GM18526 (cell line): Measurements from ENCODE around the gene CABCOCO1.

Experiments used
- POLR2A ChIP-seq: IDR thresholded peaks from 3 replicates; pipeline ENCODE4 v1.6.1; 2011; ENCODE audit not compliant: insufficient read length; ENCODE audit errors: extremely low read depth

The CABCOCO1 gene

DNA sequence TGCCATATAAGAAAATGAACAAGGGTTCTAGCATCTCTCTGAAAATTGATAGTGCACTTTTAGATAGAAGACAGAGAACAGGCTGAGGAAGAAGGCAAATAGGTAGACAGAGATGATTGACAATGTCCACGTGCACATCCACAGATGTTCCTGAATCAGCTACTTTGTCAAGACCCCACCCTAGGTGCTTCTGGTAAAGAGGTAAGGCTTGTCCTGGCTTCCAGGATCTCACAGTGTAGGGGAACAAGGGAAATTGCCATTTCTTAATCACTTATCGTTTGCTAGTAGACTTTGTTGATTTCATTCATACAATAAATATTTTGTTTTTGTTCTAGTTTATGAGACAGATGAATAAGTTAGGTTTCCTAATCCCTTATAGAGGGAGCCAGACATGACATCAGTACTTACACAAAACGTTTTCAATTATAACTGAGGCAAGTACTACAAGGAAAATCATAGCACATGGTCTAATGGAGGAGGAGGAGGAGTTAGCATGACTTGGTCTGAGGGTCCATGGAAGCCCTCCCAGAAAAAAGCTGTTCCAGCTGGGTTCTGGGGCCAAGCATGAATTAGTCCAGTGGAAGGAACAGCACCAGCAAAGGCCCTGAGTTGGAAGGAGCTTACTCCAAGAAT lies 122.9 kb downstream of the CABCOCO1 start:
- no peak for TF ChIP-seq POLR2A

DNA sequence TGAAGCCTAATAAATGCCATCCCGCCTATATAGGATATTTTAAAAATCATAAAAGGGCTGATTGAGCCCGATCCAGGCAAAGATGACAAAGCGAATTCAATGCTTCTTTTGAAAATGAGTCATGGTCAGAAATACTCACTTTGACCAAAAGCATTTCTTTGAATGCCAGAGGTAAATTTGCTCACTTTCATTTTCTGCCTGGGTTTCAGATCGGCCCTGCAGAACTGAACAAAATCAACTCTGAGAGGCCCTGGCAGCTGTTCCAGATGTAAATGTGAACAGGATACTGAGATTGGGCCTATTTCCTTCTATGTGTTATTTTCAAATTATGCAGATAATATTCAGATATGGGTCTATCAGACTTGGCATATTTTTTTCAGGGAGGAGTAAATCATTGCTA lies 124.0 kb downstream of the CABCOCO1 start:
- no peak for TF ChIP-seq POLR2A

GRCh38 chr10:61787170-61787569 lies 124.4 kb downstream of the CABCOCO1 start:
- TF ChIP-seq POLR2A = no peak

GRCh38 chr10:61789031-61789430 lies 126.3 kb downstream of the CABCOCO1 start:
- no peak for TF ChIP-seq POLR2A

- TF ChIP-seq POLR2A = no peak
Observed at GRCh38 chr10:61791216-61791615, 128.5 kb downstream of the CABCOCO1 start.

GRCh38 chr10:61792097-61792716 lies 129.5 kb downstream of the CABCOCO1 start:
- TF ChIP-seq POLR2A = no peak

DNA sequence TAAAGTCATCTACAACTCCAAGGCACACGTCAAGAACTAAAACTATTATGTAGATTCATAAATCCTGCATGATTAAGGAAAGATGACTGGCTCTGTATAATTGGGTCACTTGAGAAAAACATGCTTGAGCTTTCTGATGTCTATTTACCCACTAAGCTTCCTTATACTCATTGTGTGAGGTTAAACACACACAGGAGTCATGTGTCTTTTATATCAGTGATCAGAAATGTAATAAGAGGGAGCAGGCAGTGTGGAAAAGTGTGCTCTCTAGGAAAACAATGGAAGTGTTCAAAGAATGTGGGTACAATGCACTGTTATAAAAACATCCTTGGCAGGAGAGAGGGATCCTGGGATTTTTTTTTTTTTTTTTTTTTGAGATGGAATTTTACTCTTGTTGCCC lies 130.2 kb downstream of the CABCOCO1 start:
- TF ChIP-seq POLR2A = no peak

GRCh38 chr10:61793760-61794703 lies 131.3 kb downstream of the CABCOCO1 start:
- no peak for TF ChIP-seq POLR2A

DNA sequence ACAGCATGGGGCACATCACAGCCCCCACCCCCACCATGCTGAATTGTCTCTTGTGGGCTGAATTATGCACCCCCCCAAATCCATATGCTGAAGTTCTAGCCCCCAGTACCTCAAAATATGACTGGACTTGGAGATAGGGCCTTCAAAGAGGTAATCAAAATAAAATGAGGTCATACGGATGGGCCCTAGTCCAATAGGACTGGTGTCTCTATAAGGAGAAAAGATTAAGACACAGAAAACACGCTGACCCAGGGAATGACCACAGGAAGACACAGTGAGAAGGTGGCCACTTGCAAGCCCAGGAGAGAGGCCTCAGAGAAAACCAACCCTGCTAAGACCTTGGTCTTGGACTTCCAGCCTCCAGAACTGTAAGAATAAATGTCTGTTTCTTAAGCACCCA lies 132.4 kb downstream of the CABCOCO1 start:
- TF ChIP-seq POLR2A = no peak

DNA sequence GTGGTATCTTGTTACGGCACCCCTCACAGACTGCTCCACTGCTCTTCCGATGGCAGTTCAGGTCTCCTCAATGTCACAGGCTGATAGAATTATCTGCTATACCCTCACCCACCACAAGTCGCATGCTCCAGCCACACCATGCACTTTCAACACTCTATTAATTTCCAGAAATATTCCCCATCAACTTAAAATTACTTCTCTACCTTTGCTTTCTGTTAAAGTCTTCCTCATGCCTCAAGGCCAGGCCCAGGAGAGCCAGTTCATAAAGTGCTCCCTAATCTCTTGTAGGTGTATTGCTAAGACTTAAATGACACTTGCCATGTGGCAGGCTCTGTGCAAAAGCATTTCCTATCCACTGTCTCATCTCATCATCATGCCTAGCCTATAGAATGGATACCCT lies 132.8 kb downstream of the CABCOCO1 start:
- TF ChIP-seq POLR2A = no peak

DNA sequence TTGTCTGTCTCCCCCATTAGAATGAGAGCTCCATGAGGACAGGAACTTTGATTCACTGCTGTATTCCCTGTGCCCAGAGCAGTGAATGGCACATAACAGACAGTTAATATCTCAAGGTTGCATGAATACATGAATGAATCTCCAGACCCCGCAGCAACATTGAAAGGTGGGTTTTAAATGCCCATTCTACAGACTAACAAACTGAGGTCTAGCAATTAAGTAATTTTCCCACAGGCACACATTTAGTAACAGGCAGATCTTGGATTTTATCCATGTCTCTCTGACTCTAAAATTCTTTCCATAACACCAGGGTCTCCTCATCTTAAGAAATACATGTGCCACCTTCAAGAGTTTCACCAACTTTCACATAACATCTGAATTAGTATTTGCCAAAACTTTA lies 134.1 kb downstream of the CABCOCO1 start:
- no peak for TF ChIP-seq POLR2A

GRCh38 chr10:61797304-61798153 lies 134.8 kb downstream of the CABCOCO1 start:
- TF ChIP-seq POLR2A = no peak

GRCh38 chr10:61798713-61799112 lies 136.0 kb downstream of the CABCOCO1 start:
- TF ChIP-seq POLR2A = no peak

DNA sequence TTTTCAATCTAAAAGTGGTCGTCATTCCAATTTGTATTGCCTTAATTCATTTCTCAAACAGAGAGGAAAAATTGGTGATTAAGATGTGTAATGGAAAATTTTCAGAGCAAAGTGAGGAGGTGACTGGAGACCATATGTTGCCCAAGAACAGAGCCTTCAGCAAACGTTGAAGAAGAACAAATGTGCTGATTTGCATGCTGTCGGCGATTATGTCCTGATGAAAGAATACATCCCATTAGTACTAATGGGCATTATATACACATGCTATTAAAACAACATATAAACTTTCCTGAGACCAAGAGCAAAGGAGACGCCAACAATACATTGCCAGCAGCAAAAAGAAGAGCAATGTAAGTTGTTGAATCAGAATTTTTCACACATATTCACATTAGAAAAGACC lies 138.8 kb downstream of the CABCOCO1 start:
- no peak for TF ChIP-seq POLR2A

DNA sequence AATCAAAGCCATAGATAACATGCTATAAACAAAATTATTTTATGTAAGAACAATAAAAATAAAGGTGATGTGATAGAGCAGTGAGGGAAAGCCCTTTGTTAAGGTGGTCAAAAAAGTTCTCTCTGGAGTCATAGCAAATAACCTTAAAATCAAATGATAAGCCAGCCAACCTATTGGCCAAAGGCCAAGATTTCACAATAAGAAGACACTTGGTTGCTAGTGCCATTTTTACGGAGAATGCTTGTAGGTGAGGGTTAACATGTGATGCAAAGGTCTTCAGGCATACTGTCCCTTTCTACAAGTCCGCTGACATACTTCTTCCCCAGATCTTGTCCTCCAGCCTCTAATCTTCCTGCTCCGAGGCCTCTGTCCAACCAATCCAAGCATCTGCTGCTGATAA lies 140.5 kb downstream of the CABCOCO1 start:
- no peak for TF ChIP-seq POLR2A
